PFSK-1 (cell line): ENCODE results near the gene PIGQ.

ENCODE experiments used
- FOXP2 ChIP-seq: optimal IDR thresholded peaks from 2 replicates; pipeline ENCODE3; 2011; ENCODE audit warnings: borderline replicate concordance, control low read depth, inconsistent platforms; ENCODE audit not compliant: insufficient read depth; ENCODE audit errors: extremely low read length, extremely low read depth
- POLR2AphosphoS5 ChIP-seq: IDR thresholded peaks from 2 replicates; pipeline ENCODE4 v1.6.1; 2012; ENCODE audit warnings: low read depth, mild to moderate bottlenecking, control low read depth, low read length, moderate library complexity
- REST ChIP-seq, 2 experiments: IDR thresholded peaks; 2 replicates each; pipeline versions ENCODE4 v1.6.1 to v1.8.0; 2011 to 2012; ENCODE audit warnings: low read depth in 2 of 2, low read length in 2 of 2, control low read depth in 1 of 2, inconsistent platforms in 1 of 2, mild to moderate bottlenecking in 1 of 2, moderate library complexity in 1 of 2; ENCODE audit not compliant: insufficient read depth in 1 of 2
- SIN3A ChIP-seq: IDR thresholded peaks from 2 replicates; pipeline ENCODE4 v1.6.1; 2012; ENCODE audit warnings: mild to moderate bottlenecking, low read length, moderate library complexity, borderline replicate concordance; ENCODE audit not compliant: insufficient read depth
- TAF1 ChIP-seq: IDR thresholded peaks from 2 replicates; pipeline ENCODE4 v1.6.1; 2012; ENCODE audit warnings: low read length, control low read depth, borderline replicate concordance; ENCODE audit not compliant: insufficient read depth

The PIGQ gene

GRCh38 chr16:619476-620100, 49.8 kb downstream of the PIGQ start:
- TF ChIP-seq TAF1, result no peak
- TF ChIP-seq POLR2AphosphoS5, result no peak
- no peak for TF ChIP-seq FOXP2
- no peak for TF ChIP-seq SIN3A
- TF ChIP-seq REST (IDR thresholded peaks at IDR 0.05; ENCODE audit: insufficient read depth in 1 of 2, low read depth in 2 of 2, low read length in 2 of 2), result no peak

DNA sequence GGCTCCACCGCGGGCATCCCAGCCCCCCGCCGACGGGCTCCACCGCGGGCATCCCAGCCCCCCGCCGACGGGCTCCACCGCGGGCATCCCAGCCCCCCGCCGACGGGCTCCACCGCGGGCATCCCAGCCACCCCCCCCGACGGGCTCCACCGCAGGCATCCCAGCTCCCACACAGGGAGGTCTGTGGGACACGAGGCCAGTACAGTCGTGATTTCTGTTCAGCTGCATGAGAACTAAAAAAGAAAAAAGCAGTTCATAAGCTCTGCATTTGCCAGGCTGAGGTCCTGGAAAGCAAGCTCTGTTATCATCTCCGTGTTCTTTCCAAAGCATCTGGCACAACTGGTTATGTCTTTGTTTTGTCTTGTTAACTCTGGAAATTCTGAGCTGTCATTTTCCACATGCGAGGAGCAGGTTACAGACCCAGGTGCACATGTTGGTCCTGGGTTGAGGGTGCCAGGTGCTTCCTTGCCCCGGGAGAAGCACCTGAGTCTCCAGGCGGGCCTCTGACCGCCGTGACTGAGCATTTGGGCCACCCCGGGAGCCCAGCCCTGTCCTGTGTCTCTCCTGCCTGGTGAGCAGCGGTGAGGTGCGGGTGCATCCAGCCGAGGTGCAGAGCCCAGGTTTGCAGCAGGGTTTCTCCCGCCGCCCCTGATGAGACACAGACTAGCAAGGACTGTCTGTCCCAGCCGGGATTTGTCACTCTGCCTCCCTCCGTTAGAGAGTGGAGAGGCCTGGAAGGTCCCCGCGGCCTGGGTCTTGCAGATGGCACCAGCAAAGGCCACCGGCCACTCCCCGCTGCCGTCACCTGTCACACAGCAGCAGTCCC, 51.1 kb downstream of the PIGQ start:
- TF ChIP-seq REST (IDR thresholded peaks at IDR 0.05; ENCODE audit: insufficient read depth in 1 of 2, low read depth in 2 of 2, low read length in 2 of 2) (no peak), FOXP2 (no peak), POLR2AphosphoS5 (no peak), SIN3A (no peak)

DNA sequence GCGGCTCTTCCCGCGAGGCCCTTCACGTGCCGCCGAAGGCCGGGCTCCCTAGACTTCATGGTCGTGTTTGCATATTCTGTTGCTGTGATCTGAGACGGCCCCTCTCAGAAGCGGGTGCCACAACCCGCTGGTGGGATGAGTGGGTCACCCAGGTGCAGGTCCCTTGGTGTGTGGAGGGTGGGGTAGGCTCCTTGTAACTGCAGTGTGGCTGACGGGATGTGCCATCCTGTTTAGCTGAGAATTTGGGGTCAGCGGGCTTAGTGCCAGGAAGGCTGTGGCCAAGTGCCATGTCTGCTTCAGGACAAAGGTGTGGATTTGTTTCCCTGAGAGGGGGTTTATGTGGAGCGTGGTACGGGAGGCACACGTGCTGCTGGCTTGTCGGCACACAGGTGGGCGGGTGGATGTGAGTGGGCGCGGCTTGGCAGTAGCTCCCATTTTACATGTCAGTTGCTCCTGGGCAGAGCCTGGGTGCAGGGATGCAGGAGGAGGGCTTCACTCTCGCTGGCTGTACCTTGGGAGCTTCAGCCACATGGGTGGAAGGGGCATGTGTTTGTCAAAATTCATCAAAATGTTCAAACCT, 51.8 kb downstream of the PIGQ start:
- TF ChIP-seq SIN3A (no peak), REST (IDR thresholded peaks at IDR 0.05; ENCODE audit: insufficient read depth in 1 of 2, low read depth in 2 of 2, low read length in 2 of 2) (no peak), POLR2AphosphoS5 (no peak), TAF1 (no peak), FOXP2 (no peak)

DNA sequence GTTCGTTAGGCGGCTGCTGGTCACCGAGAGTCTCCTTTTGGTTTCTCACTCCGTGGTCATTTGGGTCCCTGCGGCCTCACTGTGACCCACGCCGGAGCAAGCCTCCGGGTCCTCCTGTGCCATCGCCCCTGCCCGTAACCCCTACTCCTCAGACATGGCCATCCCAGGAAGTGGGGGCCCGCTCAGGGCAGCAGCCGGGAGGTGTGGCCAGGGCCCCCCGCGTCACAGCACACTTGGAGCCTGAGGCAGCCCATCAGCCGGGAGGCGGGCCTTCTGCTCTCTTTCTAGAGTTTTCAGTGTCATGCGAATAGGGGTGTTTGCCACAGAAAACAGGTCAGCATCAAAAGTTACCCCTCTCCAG, 53.1 kb downstream of the PIGQ start:
- TF ChIP-seq REST (IDR thresholded peaks at IDR 0.05; ENCODE audit: insufficient read depth in 1 of 2, low read depth in 2 of 2, low read length in 2 of 2), result no peak
- no peak for TF ChIP-seq FOXP2
